GM12878 (cell line): ENCODE data around the gene HPD. TPM values are rescaled to one million over a fixed set of nuclear protein-coding genes. Genes with fewer than 3 reads are reported as not detected.

ENCODE experiments used
- ATAC-seq: fragments of 200-7000 bp; cut with Tn5 transposase; 3 replicates; pipeline ENCODE4 v1.9.1; 2020; ENCODE audit warnings: mild to moderate bottlenecking, moderate library complexity
- BruUV-seq: library from RNA; stranded (reverse); fragments of 400-500 nt; replicated peaks from 2 replicates; lab custom pipeline; 2021; lab: Mats Ljungman, UMichigan
- CTCF ChIA-PET: fragments of 300-600 bp; sonication (Branson Sonifier 250); formaldehyde crosslinking; extraction: SDS; loops from one replicate; lab custom pipeline; 2021; ENCODE audit warnings: inconsistent platforms; lab: Yijun Ruan, JAX
- POLR2A ChIA-PET: fragments of 350-600 bp; formaldehyde crosslinking; extraction: SDS; loops from one replicate; lab custom pipeline; 2021; ENCODE audit warnings: inconsistent platforms; lab: Charles Lee
- RAD21 ChIA-PET: fragments of 300-600 bp; sonication (Branson Sonifier 250); formaldehyde crosslinking; loops from one replicate; lab custom pipeline; 2023; ENCODE audit warnings: antibody characterized with exemption; ENCODE audit not compliant: unreplicated experiment; lab: Charles Lee
- SMC1A ChIA-PET: fragments of 300-600 bp; sonication (Branson Sonifier 250); formaldehyde crosslinking; loops from one replicate; lab custom pipeline; 2023; ENCODE audit not compliant: unreplicated experiment, uncharacterized antibody; lab: Charles Lee
- DNase-seq: peaks from one replicate; pipeline ENCODE4 v3.0.0-alpha.2; 2011; ENCODE audit warnings: low read depth, low spot score
- FAIRE-seq: peaks from 3 replicates; lab custom pipeline; 2011; peaks lifted over from hg19 to GRCh38; lab: Jason Lieb, UNC
- H2AFZ ChIP-seq: 2 replicates; pipeline ENCODE4 v1.6.0; 2011; ENCODE audit warnings: low read depth, low read length, control low read depth; ENCODE audit not compliant: control insufficient read depth
- H3K27ac ChIP-seq: 2 replicates; pipeline ENCODE4 v1.5.1; 2011; ENCODE audit warnings: control low read depth; ENCODE audit not compliant: control insufficient read depth, insufficient read depth
- H3K27me3 ChIP-seq, 2 experiments: replicated peaks in 1 of 2; 2 replicates each; pipeline versions ENCODE4 v1.6.0 to v1.6.1; 2011; ENCODE audit warnings: low read length in 1 of 2; ENCODE audit not compliant: control insufficient read depth in 2 of 2, insufficient read depth in 2 of 2
- H3K36me3 ChIP-seq, 2 experiments: 2 replicates each; pipeline ENCODE4 v1.5.1; 2011; ENCODE audit warnings: low read length in 1 of 2; ENCODE audit not compliant: control insufficient read depth in 2 of 2, insufficient read depth in 2 of 2
- H3K4me1 ChIP-seq: 2 replicates; pipeline ENCODE4 v1.6.1; 2011; ENCODE audit warnings: mild to moderate bottlenecking, low read length, moderate library complexity, mixed read lengths; ENCODE audit not compliant: control insufficient read depth, insufficient read depth
- H3K4me2 ChIP-seq: 2 replicates; pipeline ENCODE4 v1.6.0; 2011; ENCODE audit warnings: control low read depth; ENCODE audit not compliant: control insufficient read depth, insufficient read depth
- H3K4me3 ChIP-seq: fragments of 200-600 bp; sonication (generic); 2 replicates; pipeline ENCODE4 v1.5.1; 2016
- H3K79me2 ChIP-seq: 2 replicates; pipeline ENCODE4 v1.6.0; 2011; ENCODE audit warnings: low read length; ENCODE audit not compliant: control insufficient read depth, insufficient read depth
- H3K9ac ChIP-seq: 2 replicates; pipeline ENCODE4 v1.8.0; 2011; ENCODE audit warnings: low read length, control low read depth, mixed read lengths; ENCODE audit not compliant: control insufficient read depth, insufficient read depth
- H3K9me3 ChIP-seq: replicated peaks from 3 replicates; pipeline ENCODE4 v1.5.1; 2011; ENCODE audit warnings: mild to moderate bottlenecking, low read length; ENCODE audit not compliant: control insufficient read depth, insufficient read depth
- H4K20me1 ChIP-seq: 2 replicates; pipeline ENCODE4 v1.6.0; 2011; ENCODE audit not compliant: control insufficient read depth, insufficient read depth
- ASH2L ChIP-seq: fragments of 300-600, 200-600 bp; sonication (generic); IDR thresholded peaks from 2 replicates; pipeline ENCODE4 v1.6.1; 2017; ENCODE audit warnings: low read depth, mild to moderate bottlenecking, borderline replicate concordance
- CBFB ChIP-seq: IDR thresholded peaks from 2 replicates; pipeline ENCODE4 v1.6.1; 2016; ENCODE audit warnings: antibody characterized with exemption, low read depth
- CHD2 ChIP-seq: IDR thresholded peaks from 2 replicates; pipeline ENCODE4 v1.6.1; 2011; ENCODE audit warnings: low read depth, low read length, improper control_type of control experiment, borderline replicate concordance
- HSF1 ChIP-seq: fragments of 150-350 bp; IDR thresholded peaks from 2 replicates; pipeline ENCODE4 v1.6.1; 2014; ENCODE audit warnings: mild to moderate bottlenecking, low read depth, low read length
- IKZF2 ChIP-seq, 2 experiments: fragments of 450-650 bp; IDR thresholded peaks; 2 replicates each; pipeline ENCODE4 v1.6.1; 2017; ENCODE audit warnings: mild to moderate bottlenecking in 2 of 2, moderate library complexity in 2 of 2
- IRF3 ChIP-seq: fragments of 450-650 bp; IDR thresholded peaks from 2 replicates; pipeline ENCODE4 v1.6.1; 2014; ENCODE audit warnings: mild to moderate bottlenecking
- MAX ChIP-seq: IDR thresholded peaks from 2 replicates; pipeline ENCODE4 v1.6.1; 2012; ENCODE audit warnings: low read depth, low read length, improper control_type of control experiment
- MYB ChIP-seq: fragments of 150-350 bp; IDR thresholded peaks from 2 replicates; pipeline ENCODE4 v1.6.1; 2014; ENCODE audit warnings: mild to moderate bottlenecking, low read depth, low read length, borderline replicate concordance
- PBX3 ChIP-seq: IDR thresholded peaks from 2 replicates; pipeline ENCODE4 v1.6.1; 2011; ENCODE audit warnings: mild to moderate bottlenecking, low read depth, low read length, moderate library complexity; ENCODE audit not compliant: insufficient replicate concordance
- POLR2A ChIP-seq: IDR thresholded peaks from 2 replicates; pipeline ENCODE4 v1.6.1; 2011; ENCODE audit warnings: low read depth, mild to moderate bottlenecking, low read length
- RELB ChIP-seq: fragments of 450-650 bp; IDR thresholded peaks from 2 replicates; pipeline ENCODE4 v1.6.1; 2017; ENCODE audit warnings: low read depth, mild to moderate bottlenecking, moderate library complexity
- REST ChIP-seq: IDR thresholded peaks from 2 replicates; pipeline ENCODE4 v1.6.1; 2012; ENCODE audit warnings: mild to moderate bottlenecking, low read depth, low read length
- WGBS: methylation state at CpG from one replicate; pipeline ENCODE4 v1.1.6; 2016; ENCODE audit warnings: low lambda C conversion rate; ENCODE audit not compliant: insufficient replicate concordance, insufficient coverage; ENCODE audit errors: missing lambda C conversion rate; 5-methylcytosine and 5-hydroxymethylcytosine counted together
- in situ Hi-C: fragments of 300-500 bp; cut with MboI; formaldehyde crosslinking; loops from 9 replicates; pipeline ENCODE4 v1.14.3; 2018; ENCODE audit warnings: mixed read lengths
- intact Hi-C: fragments of 100-400 bp; cut with micrococcal nuclease; formaldehyde crosslinking; loops from one replicate; pipeline ENCODE4 v1.14.2; 2022; ENCODE audit not compliant: unreplicated experiment
- polyA plus RNA-seq, 11 experiments: library from polyadenylated mRNA; depleted of rRNA in 4 of 11; unstranded in 6 of 11; stranded (reverse) in 5 of 11; fragments of >200 nt; fragmentation: Nextera tagmentation in 4 of 11; fragmentation: Illumina TruSeq in 1 of 11; extraction: Ambion mirVana in 4 of 11; extraction: Trizol in 1 of 11; gene quantifications; 1 replicate in 1 of 11; 2 replicates in 10 of 11; pipeline versions ENCODE4 v1.2.1 to v1.2.3, GENCODE V29; 2011 to 2016; ENCODE audit warnings: inconsistent platforms in 2 of 11, missing spikeins in 2 of 11, low read depth in 1 of 11
- total RNA-seq, 4 experiments: library from RNA; depleted of rRNA in 3 of 4; stranded (reverse); fragments of >200 nt in 3 of 4; fragmentation: Illumina TruSeq in 1 of 4; extraction: Trizol in 1 of 4; gene quantifications; 2 replicates each; pipeline versions ENCODE4 v1.2.1 to v1.2.3, GENCODE V29; 2013 to 2021

The HPD gene
- total and polyA plus RNA-seq, 10 of the 15 experiments (the other 5 are each of a cell fraction or from before 2014, with no cell fraction given), result 0.04 to 0.69 (median 0.28) TPM; not detected in 7

GRCh38 chr12:121806546-121807423, 51.9 kb downstream of the HPD start:
- peak overlapping the region; percentile 100 for H3K4me2 ChIP-seq
- H3K9me3 ChIP-seq, result no peaks in the 10 kb centered on the region
- POLR2A ChIA-PET, result interaction anchor here (0.6 to 10.1 kb wide), 6 partner anchors 9 to 967 kb away, joined by 3 to 155 read pairs (median 6); partner anchors contain the start of gene RHOF
- peaks cover 6 to 16% of the 10 kb centered on the region in 2 experiments; a peak in 3 of 4 replicates for H3K36me3 ChIP-seq
- WGBS, result 44% methylated on average over 19 of the region's 21 CpGs
- H4K20me1 ChIP-seq, result peaks cover 5% of the 10 kb centered on the region; the same call in 1 of the 2 replicates
- peak overlapping the region; percentile 99 for H3K4me3 ChIP-seq
- TF ChIP-seq CHD2, result no peak
- no peak for TF ChIP-seq IKZF2 (IDR thresholded peaks at IDR 0.05)
- no peak for TF ChIP-seq MAX
- no peak for TF ChIP-seq CBFB
- no peak for TF ChIP-seq MYB
- TF ChIP-seq HSF1, result no peak
- TF ChIP-seq REST, result no peak
- TF ChIP-seq POLR2A, result no peak
- TF ChIP-seq PBX3, result no peak
- no peak for TF ChIP-seq IRF3
- TF ChIP-seq ASH2L, result no peak
- no peak for TF ChIP-seq RELB
- TF ChIP-seq, all 136 proteins: peak for 0
- no peaks in the 10 kb centered on the region for H3K27me3 ChIP-seq
- no peak overlapping the region; the same call in 1 of the 2 replicates for H2AFZ ChIP-seq
- peak overlapping the region; percentile 100 for H3K9ac ChIP-seq
- in situ Hi-C loops, result no loop called here
- H3K79me2 ChIP-seq, result peaks cover 53% of the 10 kb centered on the region
- CTCF ChIA-PET, result interaction anchor here (0.6 to 13.6 kb wide), 7 partner anchors 8 to 221 kb away, joined by 3 to 565 read pairs (median 3); partner anchors contain the start of gene RHOF
- no peak for ATAC-seq
- no peak for DNase-seq
- RAD21 ChIA-PET, result interaction anchor here (0.6 to 13.1 kb wide), 5 partner anchors 12 to 1426 kb away, joined by 3 to 395 read pairs (median 4); partner anchors contain the start of genes MPHOSPH9, PSMD9 and RHOF
- peaks cover 23% of the 10 kb centered on the region for H3K4me1 ChIP-seq
- no peak for FAIRE-seq
- intact Hi-C loops, result no loop called here
- SMC1A ChIA-PET, result interaction anchor here (0.6 to 12.2 kb wide), 5 partner anchors 13 to 185 kb away, joined by 3 to 226 read pairs (median 4); partner anchors contain the start of gene RHOF
- BruUV-seq, result TSS peak; percentile 8
- H3K27ac ChIP-seq, result peak overlapping the region; percentile 48
